Keratinocyte (primary cell): ENCODE measurements around the gene APBB1. TPM values are rescaled to one million over a fixed set of nuclear protein-coding genes. Genes with fewer than 3 reads are reported as not detected.

Source experiments
- DNase-seq: peaks from one replicate; pipeline ENCODE4 v3.0.0-alpha.2; 2011; ENCODE audit warnings: low read depth, missing footprints, low spot score
- FAIRE-seq: peaks from 2 replicates; lab custom pipeline; 2011; peaks lifted over from hg19 to GRCh38; lab: Jason Lieb, UNC
- H2AFZ ChIP-seq: 2 replicates; pipeline ENCODE4 v1.6.0; 2012; ENCODE audit warnings: low read length, control low read depth, inconsistent platforms; ENCODE audit not compliant: control insufficient read depth
- H3K27ac ChIP-seq: 2 replicates; pipeline ENCODE4 v1.5.1; 2011; ENCODE audit warnings: low read length; ENCODE audit not compliant: control insufficient read depth, insufficient read depth
- H3K27me3 ChIP-seq: 3 replicates; pipeline ENCODE4 v1.6.0; 2011; ENCODE audit warnings: low read length; ENCODE audit not compliant: control insufficient read depth, insufficient read depth; ENCODE audit errors: extremely low read depth
- H3K36me3 ChIP-seq, 2 experiments: 2 replicates in 1 of 2; 3 replicates in 1 of 2; pipeline ENCODE4 v1.5.1; 2011; ENCODE audit warnings: low read length in 2 of 2, mild to moderate bottlenecking in 1 of 2; ENCODE audit not compliant: control insufficient read depth in 2 of 2, insufficient read depth in 2 of 2; ENCODE audit errors: extremely low read depth in 1 of 2
- H3K4me1 ChIP-seq: 3 replicates; pipeline ENCODE4 v1.5.1; 2011; ENCODE audit warnings: low read length; ENCODE audit not compliant: control insufficient read depth, insufficient read depth; ENCODE audit errors: extremely low read depth
- H3K4me2 ChIP-seq: 3 replicates; pipeline ENCODE4 v1.6.0; 2011; ENCODE audit warnings: low read depth, low read length; ENCODE audit not compliant: control insufficient read depth, insufficient read depth; ENCODE audit errors: extremely low read depth
- H3K4me3 ChIP-seq, 3 experiments: fragments of 200-600 bp in 1 of 3; sonication (generic) in 1 of 3; 2 replicates in 2 of 3; 3 replicates in 1 of 3; pipeline ENCODE4 v1.5.1; 2011 to 2016; ENCODE audit warnings: low read length in 3 of 3, mild to moderate bottlenecking in 3 of 3, control low read depth in 2 of 3, inconsistent platforms in 1 of 3, low read depth in 1 of 3, mixed read lengths in 1 of 3, mixed run types in 1 of 3, moderate library complexity in 1 of 3; ENCODE audit not compliant: control insufficient read depth in 2 of 3, insufficient read depth in 2 of 3; ENCODE audit errors: extremely low read depth in 1 of 3
- H3K79me2 ChIP-seq: 2 replicates; pipeline ENCODE4 v1.6.0; 2012; ENCODE audit warnings: low read length; ENCODE audit not compliant: control insufficient read depth, insufficient read depth
- H3K9ac ChIP-seq: 3 replicates; pipeline ENCODE4 v1.6.0; 2011; ENCODE audit warnings: low read length; ENCODE audit not compliant: control insufficient read depth, insufficient read depth; ENCODE audit errors: extremely low read depth
- H3K9me1 ChIP-seq: 3 replicates; pipeline ENCODE4 v1.6.0; 2011; ENCODE audit warnings: low read length; ENCODE audit not compliant: control insufficient read depth, insufficient read depth; ENCODE audit errors: extremely low read depth
- H3K9me3 ChIP-seq: 2 replicates; pipeline ENCODE4 v1.5.1; 2012; ENCODE audit warnings: low read depth, low read length; ENCODE audit not compliant: control insufficient read depth
- H4K20me1 ChIP-seq: 3 replicates; pipeline ENCODE4 v1.6.0; 2011; ENCODE audit warnings: low read length; ENCODE audit not compliant: control insufficient read depth, insufficient read depth; ENCODE audit errors: extremely low read depth
- CTCF ChIP-seq, 3 experiments: IDR thresholded peaks in 1 of 3; conservative IDR thresholded peaks in 1 of 3; optimal IDR thresholded peaks in 1 of 3; 2 replicates in 2 of 3; 3 replicates in 1 of 3; pipeline versions ENCODE3 to v1.5.1; 2011; ENCODE audit warnings: low read length in 3 of 3, mild to moderate bottlenecking in 3 of 3, moderate library complexity in 2 of 3, control low read depth in 1 of 3, inconsistent platforms in 1 of 3; ENCODE audit not compliant: insufficient read depth in 2 of 3; ENCODE audit errors: extremely low read depth in 1 of 3
- EZH2 ChIP-seq: IDR thresholded peaks from one replicate; pipeline ENCODE4 v1.6.1; 2012; ENCODE audit warnings: inconsistent platforms, mild to moderate bottlenecking, low read length, moderate library complexity
- dilution Hi-C: fragments of 300-500 bp; cut with MboI; formaldehyde crosslinking; loops from one replicate; pipeline ENCODE4 v1.7.0; 2020; ENCODE audit warnings: low sequenced_read_pairs; ENCODE audit not compliant: extremely low pct_ligation_motif_present
- polyA plus RNA-seq, 5 experiments: library from polyadenylated mRNA; depleted of rRNA in 3 of 5; stranded (reverse) in 3 of 5; stranded (forward) in 1 of 5; unstranded in 1 of 5; fragments of >200 nt; gene quantifications; 1 replicate in 1 of 5; 2 replicates in 3 of 5; 3 replicates in 1 of 5; pipeline versions ENCODE4 v1.2.1 to v1.2.3, GENCODE V29; 2011 to 2012; ENCODE audit warnings: missing spikeins in 2 of 5, low read depth in 1 of 5, low replicate concordance in 1 of 5

The APBB1 gene
- polyA plus RNA-seq, 1 donor (not counting 4 experiments of a cell fraction or from before 2014, with no cell fraction given) = 3.7 TPM

- H4K20me1 ChIP-seq = no peaks in the 10 kb centered on the region
- no peaks in the 10 kb centered on the region for H3K27me3 ChIP-seq
- H3K4me3 ChIP-seq = no peak overlapping the region
- no peak overlapping the region for H3K27ac ChIP-seq
- no peaks in the 10 kb centered on the region for H3K4me1 ChIP-seq
- FAIRE-seq (no peak), DNase-seq (no peak)
- dilution Hi-C loops = no loop called here
- no peak overlapping the region for H2AFZ ChIP-seq
- no peak overlapping the region for H3K4me2 ChIP-seq
- H3K9me1 ChIP-seq = no peaks in the 10 kb centered on the region
- peaks cover 0 to 20% of the 10 kb centered on the region in 2 experiments for H3K36me3 ChIP-seq
- H3K79me2 ChIP-seq = no peaks in the 10 kb centered on the region
- no peaks in the 10 kb centered on the region for H3K9me3 ChIP-seq
- TF ChIP-seq CTCF (optimal IDR thresholded peaks at IDR 0.05 in 1 of 3, IDR thresholded peaks at IDR 0.05 in 1 of 3, conservative IDR thresholded peaks at IDR 0.05 in 1 of 3; ENCODE audit: extremely low read depth in 1 of 3, insufficient read depth in 2 of 3, low read length in 3 of 3) = no peak
- no peak for TF ChIP-seq EZH2
- H3K9ac ChIP-seq = no peak overlapping the region
Measured at GRCh38 chr11:6456361-6457073, 37.6 kb upstream of the APBB1 start.

- H4K20me1 ChIP-seq = no peaks in the 10 kb centered on the region
- H3K9me1 ChIP-seq = no peaks in the 10 kb centered on the region
- no peak overlapping the region for H3K4me3 ChIP-seq
- no peak overlapping the region for H3K27ac ChIP-seq
- H3K9me3 ChIP-seq = no peaks in the 10 kb centered on the region
- DNase-seq (no peak), FAIRE-seq (no peak)
- TF ChIP-seq CTCF (optimal IDR thresholded peaks at IDR 0.05 in 1 of 3, IDR thresholded peaks at IDR 0.05 in 1 of 3, conservative IDR thresholded peaks at IDR 0.05 in 1 of 3; ENCODE audit: extremely low read depth in 1 of 3, insufficient read depth in 2 of 3, low read length in 3 of 3) = no peak
- no peak for TF ChIP-seq EZH2
- no peak overlapping the region for H2AFZ ChIP-seq
- H3K79me2 ChIP-seq = no peaks in the 10 kb centered on the region
- no peak overlapping the region for H3K4me2 ChIP-seq
- no peak overlapping the region for H3K9ac ChIP-seq
- no peaks in the 10 kb centered on the region for H3K27me3 ChIP-seq
- peaks cover 5 to 24% of the 10 kb centered on the region in 2 experiments for H3K36me3 ChIP-seq
- H3K4me1 ChIP-seq = no peaks in the 10 kb centered on the region
- dilution Hi-C loops = no loop called here
Measured at GRCh38 chr11:6455070-6455469, 36.2 kb upstream of the APBB1 start.
